HG03196 (cell line): ENCODE results near the gene CCL26.
"Not testable (repeated sequence)": the region's sequence is repeated elsewhere in the genome, so short reads cannot be mapped to it uniquely, and the experiment has no call there.

ENCODE experiments used
- ATAC-seq: cut with Tn5 transposase; IDR thresholded peaks from one replicate; pipeline ENCODE4 v1.9.1; 2021; ENCODE audit not compliant: unreplicated experiment

Gene CCL26

GRCh38 chr7:75793676-75794075 is 21.7 kb upstream of the CCL26 start:
- no peak for ATAC-seq

DNA sequence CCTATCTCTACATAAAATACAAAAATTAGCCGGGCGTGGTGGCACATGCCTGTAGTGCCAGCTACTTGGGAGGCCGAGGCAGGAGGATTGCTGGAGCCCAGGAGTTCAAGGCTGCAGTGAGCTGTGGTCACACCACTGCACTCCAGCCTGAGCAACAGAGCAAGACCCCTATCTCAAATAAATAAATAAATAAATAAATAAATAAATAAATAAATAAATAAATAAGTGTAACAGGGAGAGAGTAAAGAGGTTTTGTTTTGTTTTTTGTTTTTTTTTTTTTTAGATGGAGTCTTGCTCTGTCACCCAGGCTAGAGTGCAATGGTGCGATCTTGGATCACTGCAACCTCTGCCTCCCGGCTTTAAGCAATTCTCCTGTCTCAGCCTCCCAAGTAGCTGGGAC is 20.6 kb upstream of the CCL26 start:
- not testable (repeated sequence) for ATAC-seq

DNA sequence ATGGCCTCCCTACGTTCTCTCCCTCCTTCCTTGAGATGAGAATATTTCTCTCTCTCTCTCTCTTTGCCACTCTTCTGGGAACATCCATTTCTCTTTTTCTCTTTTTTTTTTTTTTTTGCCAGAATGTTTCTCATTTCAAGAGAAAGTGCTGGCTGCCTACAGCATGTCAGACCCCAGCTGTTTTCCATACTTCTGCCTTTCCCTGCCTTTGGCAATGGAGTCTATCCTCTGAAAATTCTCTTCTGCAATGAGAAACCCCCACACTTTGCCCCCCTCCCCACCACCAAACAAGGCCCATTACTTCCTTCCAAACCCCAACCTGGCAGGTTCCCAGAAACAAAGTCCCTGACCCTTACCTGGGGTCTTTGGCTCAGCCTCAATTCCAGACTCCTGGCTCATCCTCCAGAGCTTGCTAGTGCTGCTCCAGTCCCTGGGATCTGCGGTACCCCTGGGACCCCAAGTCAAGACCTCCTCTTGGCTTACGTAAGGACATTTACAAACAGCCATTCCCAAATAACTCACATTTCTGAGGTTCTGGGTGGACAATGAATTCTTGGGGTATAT is 17.4 kb upstream of the CCL26 start:
- no peak for ATAC-seq

GRCh38 chr7:75788154-75788847 is 16.3 kb upstream of the CCL26 start:
- not testable (repeated sequence) for ATAC-seq

DNA sequence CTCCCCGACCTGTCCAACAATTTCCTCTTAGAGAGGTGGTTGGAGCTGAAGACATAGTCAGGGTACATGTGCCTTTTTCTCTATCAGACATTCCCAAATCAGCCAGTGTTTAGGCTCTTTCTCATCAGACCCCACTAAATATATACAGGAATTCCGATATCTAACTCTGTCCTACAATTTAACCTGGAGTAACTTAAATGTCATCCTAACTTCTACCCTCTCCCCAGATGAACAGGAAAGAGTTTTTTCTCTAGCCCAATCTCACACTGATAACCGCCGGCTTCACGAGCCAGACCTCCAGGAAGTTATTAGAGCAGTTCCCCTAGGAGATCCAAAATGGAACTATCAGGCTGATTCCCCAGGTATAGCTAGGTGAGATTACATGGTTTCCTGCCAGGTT is 11.0 kb upstream of the CCL26 start:
- ATAC-seq, result not testable (repeated sequence)

DNA sequence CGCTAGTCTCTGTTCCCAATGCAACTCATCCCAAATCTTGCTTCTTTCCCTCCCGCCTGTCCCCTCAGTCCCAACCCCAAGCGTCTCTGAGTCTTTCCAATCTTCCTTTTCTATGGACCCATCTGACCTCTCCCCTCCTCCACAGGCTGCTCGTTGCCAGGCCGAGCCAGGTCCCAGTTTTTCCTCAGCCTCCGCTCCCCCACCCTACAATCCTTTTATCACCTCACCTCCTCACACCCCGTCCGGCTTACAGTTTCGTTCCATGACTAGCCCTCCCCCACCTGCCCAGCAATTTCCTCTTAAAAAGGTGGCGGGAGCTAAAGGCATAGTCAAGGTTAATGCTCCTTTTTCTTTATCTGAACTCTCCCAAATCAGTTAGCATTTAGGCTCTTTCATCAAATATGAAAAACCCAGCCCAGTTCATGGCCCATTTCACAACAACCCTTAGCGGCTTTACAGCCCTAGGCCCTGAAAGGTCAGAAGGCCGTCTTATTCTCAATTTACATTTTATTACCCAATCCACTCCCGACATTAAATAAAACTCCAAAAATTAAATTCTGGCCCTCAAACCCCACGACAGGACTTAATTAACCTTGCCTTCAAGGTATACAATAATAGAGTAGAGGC is 8.7 kb upstream of the CCL26 start:
- ATAC-seq, result not testable (repeated sequence)

DNA sequence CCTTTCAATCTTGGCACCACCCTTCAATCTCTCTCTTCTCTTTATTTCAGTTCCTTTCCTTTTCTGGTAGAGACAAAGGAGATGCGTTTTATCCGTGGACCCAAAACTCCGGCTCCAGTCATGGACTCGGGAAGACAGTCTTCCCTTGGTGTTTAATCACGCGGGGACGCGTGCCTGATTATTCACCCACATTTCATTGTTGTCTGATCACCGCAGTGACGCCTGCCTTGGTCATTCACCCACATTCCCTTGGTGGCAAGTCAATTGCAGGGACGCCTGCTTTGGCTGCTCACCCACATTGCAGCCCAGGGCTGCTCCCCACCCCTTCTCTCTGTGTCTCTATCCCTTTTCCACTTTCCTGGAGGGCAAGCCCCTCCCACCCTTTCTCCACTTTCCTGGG is 7.5 kb upstream of the CCL26 start:
- ATAC-seq, result not testable (repeated sequence)

GRCh38 chr7:75779035-75779434 is 7.0 kb upstream of the CCL26 start:
- ATAC-seq, result not testable (repeated sequence)

- ATAC-seq, result no peak
Measured at GRCh38 chr7:75776295-75776971, 4.4 kb upstream of the CCL26 start.

DNA sequence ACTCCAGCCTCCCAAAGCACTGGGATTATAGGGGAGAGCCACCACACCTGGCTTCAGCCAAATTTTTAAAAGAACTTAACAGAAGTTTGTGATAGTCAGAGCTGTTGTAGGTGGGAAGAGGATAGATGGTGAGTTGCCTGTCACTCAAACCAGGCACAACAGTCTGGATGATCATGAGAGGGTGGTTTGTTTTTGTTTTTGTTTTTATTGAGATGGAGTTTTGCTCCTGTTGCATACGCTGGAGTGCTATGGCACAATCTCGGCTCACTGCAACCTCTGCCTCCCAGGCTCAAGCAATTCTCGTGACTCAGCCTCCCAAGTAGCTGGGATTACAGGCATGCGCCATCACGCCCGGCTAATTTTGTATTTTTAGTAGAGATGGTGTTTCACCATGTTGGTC is 1.9 kb upstream of the CCL26 start:
- not testable (repeated sequence) for ATAC-seq

GRCh38 chr7:75771224-75771623 is 787 bp downstream of the CCL26 start:
- ATAC-seq, result no peak

DNA sequence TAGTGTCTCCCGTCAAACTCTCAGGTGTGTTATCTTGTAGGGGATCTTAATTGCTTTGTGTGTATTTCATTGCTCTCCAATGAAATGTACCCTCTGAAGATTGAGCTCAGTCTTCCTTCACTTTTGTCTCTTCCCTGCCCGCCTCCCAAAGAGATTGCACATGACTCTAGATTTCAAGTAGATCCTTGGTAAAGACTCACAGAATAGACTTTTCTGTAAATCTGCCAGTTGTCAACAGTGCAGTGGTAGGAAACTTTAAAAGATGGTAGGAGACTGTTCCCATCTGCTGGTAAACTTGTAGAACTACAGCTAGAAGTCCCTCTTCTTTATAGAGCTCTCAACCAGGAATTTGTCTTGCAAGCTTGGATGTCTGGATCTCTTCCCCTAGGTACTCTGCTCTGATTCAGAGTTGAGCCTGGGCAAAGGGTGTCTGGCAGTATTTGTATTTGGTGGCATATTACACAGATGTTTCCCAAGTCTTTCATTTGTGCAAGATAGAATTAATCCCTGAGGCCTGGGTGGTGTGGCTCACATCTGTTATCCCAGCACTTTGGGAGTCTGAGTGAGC is 9.6 kb downstream of the CCL26 start:
- no peak for ATAC-seq

GRCh38 chr7:75761801-75762200 is 10.2 kb downstream of the CCL26 start:
- ATAC-seq, result not testable (repeated sequence)

DNA sequence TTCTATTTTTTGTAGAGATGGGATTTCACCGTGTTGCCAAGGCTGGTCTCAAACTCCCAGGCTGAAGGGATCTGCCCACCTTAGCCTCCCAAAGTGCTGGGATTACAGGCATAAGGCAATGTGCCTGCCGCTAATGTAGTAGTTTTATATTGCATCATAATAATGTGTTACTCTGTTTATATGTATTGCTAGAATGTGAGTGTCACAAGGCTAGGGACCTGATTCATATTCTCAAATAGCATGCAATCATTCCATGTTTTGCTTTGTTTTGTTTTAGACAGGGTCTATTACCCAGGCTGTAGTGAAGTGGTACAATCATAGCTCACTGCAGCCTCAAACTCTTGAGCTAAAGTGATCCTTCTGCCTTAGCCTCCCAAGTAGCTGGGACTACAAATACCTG is 13.5 kb downstream of the CCL26 start:
- no peak for ATAC-seq

- no peak for ATAC-seq
Measured at GRCh38 chr7:75757860-75758259, 14.2 kb downstream of the CCL26 start.

DNA sequence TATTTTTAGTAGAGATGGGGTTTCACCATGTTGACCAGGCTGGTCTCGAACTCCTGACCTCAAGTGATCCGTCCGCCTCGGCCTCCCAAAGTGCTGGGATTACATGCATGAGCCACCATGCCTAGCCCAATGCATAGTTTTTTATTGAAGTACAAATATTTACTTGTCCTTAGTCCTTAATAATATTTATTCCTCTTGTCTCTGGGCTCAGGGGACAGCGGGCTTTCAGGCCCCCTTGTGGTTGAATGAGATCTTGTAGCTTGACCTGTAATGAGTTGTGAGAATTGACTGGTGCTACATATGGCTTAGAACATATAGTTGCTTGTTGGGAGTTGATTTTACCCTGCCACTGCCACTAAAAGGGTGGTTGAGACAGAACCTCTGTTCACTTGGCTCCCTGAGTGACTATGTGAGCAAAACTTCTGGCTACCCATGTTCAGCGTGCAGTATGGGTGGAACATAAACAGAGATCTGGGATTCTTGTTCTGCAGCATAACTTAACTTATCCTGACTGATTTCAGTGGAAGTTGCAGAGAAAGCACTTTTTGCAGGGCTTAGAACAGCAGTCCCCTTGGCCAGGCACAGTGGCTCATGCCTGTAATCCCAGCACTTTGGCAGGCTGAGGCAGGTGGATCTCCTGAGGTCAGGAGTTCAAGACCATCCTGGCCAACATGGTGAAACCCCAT is 14.9 kb downstream of the CCL26 start:
- ATAC-seq, result no peak

- no peak for ATAC-seq
Measured at GRCh38 chr7:75756206-75756990, 15.6 kb downstream of the CCL26 start.

- ATAC-seq, result no peak
Measured at GRCh38 chr7:75743455-75743859, 28.6 kb downstream of the CCL26 start.

DNA sequence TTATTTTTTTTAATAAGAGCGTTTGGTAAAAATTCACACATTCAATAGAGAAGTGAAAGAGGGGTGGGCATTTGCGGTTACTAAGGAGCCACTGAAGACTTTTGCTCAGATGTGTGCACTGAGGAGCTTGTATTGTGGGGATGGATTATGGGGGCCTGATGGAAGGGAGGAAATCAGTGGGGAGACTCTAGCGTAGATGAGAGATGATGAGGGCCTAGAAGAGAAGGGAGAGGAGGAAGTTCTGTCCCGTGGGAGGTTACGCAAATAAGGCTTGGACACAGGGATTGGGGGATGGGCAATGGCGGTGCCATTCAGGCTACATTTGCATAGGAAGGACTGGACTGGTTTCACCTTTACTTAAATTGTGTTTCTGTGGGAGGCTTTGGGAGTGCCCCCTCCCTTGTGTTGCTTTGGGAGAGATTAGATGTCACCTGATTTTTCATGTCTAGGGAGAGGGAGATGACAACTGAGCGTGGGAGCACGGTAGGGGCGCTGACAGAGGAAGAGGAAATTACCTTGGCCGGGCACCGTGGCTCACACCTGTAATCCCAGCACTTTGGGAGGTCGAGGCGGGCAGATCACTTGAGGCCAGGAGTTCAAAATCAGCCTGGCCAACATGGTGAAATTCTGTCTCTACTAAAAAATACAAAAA is 31.0 kb downstream of the CCL26 start:
- ATAC-seq, result no peak
